ENCODE data around the gene NDUFA6.
A peak's percentile ranks its signal among the peaks of the same experiment; 100 is the strongest.

NDUFA6 gene

GRCh38 chr22:42084874-42085273 is 5.7 kb downstream of the NDUFA6 start:
- DNase-seq (ENCODE audit: extremely low read depth, insufficient read length) = no peak
- no peak overlapping the region for H3K4me3 ChIP-seq (replicated peaks; ENCODE audit: low read depth, low read length)
- peaks cover 13% of the 10 kb centered on the region for H3K36me3 ChIP-seq (ENCODE audit: control insufficient read depth, insufficient read depth, low read length)
- H3K27me3 ChIP-seq (replicated peaks; ENCODE audit: control insufficient read depth, insufficient read depth, low read length) = no peaks in the 10 kb centered on the region
- TF ChIP-seq, protein P1, sequence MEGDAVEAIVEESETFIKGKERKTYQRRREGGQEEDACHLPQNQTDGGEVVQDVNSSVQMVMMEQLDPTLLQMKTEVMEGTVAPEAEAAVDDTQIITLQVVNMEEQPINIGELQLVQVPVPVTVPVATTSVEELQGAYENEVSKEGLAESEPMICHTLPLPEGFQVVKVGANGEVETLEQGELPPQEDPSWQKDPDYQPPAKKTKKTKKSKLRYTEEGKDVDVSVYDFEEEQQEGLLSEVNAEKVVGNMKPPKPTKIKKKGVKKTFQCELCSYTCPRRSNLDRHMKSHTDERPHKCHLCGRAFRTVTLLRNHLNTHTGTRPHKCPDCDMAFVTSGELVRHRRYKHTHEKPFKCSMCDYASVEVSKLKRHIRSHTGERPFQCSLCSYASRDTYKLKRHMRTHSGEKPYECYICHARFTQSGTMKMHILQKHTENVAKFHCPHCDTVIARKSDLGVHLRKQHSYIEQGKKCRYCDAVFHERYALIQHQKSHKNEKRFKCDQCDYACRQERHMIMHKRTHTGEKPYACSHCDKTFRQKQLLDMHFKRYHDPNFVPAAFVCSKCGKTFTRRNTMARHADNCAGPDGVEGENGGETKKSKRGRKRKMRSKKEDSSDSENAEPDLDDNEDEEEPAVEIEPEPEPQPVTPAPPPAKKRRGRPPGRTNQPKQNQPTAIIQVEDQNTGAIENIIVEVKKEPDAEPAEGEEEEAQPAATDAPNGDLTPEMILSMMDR (IDR thresholded peaks at IDR 0.05; ENCODE audit: insufficient read depth, low read length, poor library complexity, severe bottlenecking) = no peak

DNA sequence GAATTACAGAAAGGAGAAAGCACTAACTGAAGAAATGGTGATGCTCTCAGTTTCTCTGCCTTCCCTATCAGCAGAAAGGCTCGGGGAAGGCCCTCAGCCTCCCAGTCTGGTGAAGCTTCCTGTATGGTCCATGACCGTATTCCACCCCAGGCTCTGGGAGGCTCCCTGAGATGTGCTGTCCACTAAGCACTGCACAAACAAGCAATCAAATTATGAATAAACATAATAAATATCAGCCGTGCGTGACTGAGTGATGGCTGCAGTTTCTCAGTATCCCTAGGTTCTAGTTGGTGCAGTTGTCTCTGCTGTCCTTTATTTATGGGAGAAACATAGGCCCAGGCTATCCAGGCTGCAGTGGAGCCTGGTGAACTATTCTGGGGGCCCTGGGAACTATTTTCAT is 7.5 kb downstream of the NDUFA6 start:
- Histone ChIP-seq H3K27me3 (replicated peaks; ENCODE audit: control insufficient read depth, insufficient read depth, low read length) (no peaks in the 10 kb centered on the region), H3K4me3 (replicated peaks; ENCODE audit: low read depth, low read length) (no peak overlapping the region), H3K36me3 (ENCODE audit: control insufficient read depth, insufficient read depth, low read length) (peaks cover 12% of the 10 kb centered on the region)
- no peak for DNase-seq (ENCODE audit: extremely low read depth, insufficient read length)
- TF ChIP-seq, protein P1 (IDR thresholded peaks at IDR 0.05; ENCODE audit: insufficient read depth, low read length, poor library complexity, severe bottlenecking) = no peak

GRCh38 chr22:42080287-42080686 is 10.3 kb downstream of the NDUFA6 start:
- TF ChIP-seq, protein P1 (IDR thresholded peaks at IDR 0.05; ENCODE audit: insufficient read depth, low read length, poor library complexity, severe bottlenecking) = no peak
- no peak for DNase-seq (ENCODE audit: extremely low read depth, insufficient read length)
- Histone ChIP-seq H3K36me3 (ENCODE audit: control insufficient read depth, insufficient read depth, low read length) (peaks cover 10% of the 10 kb centered on the region), H3K4me3 (replicated peaks; ENCODE audit: low read depth, low read length) (peak overlapping the region; percentile 90), H3K27me3 (replicated peaks; ENCODE audit: control insufficient read depth, insufficient read depth, low read length) (no peaks in the 10 kb centered on the region)

DNA sequence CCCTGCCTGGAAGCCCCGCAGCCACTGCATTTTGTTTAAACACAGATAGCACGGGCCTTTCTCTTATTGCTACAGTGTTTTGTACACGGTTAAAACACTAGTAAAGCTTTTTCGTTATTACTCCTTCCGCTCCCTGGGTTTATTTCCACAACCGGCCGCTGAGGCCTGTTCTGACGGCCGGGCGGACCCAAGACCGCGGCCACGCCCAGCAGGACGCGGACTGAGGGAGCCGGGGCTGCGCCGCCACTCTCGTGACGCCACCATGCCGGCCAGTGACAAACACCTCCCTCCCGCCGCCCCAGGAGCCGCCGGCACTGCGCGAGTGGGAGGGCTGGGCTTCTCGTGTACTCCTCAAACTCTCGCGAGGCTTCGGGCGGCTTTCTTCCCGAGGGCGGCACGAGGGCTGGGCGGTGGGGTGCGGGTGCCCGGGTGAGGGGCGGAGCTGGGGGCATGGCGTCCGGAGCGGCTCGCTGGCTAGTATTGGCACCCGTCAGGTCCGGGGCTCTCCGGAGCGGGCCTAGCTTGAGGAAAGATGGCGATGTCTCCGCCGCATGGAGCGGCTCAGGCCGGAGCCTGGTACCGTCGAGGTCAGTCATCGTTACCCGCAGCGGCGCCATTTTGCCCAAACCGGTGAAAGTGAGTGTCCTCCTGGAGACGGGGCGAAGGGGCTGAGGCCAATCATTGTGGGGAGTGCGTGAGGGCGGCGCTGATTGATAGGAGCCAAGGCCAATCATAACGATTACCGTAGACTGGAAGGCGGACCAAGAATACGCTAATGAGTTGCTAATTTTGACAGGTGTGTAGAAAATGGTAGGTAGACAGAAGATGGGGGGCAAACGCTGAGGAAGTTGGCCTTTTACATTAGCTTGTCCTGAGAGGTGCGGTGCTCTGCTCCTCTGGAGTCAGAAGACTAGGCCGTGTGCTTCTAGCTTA is 11.0 kb downstream of the NDUFA6 start, which contains the start of gene SMDT1:
TSS of gene SMDT1 (plus strand) at position 382 of the 933 bp plus-strand sequence. CDS start at position 451, 69 bp downstream.
- peaks cover 8% of the 10 kb centered on the region for H3K36me3 ChIP-seq (ENCODE audit: control insufficient read depth, insufficient read depth, low read length)
- H3K27me3 ChIP-seq (replicated peaks; ENCODE audit: control insufficient read depth, insufficient read depth, low read length) = no peaks in the 10 kb centered on the region
- TF ChIP-seq, protein P1 (IDR thresholded peaks at IDR 0.05; ENCODE audit: insufficient read depth, low read length, poor library complexity, severe bottlenecking) = no peak
- H3K4me3 ChIP-seq (replicated peaks; ENCODE audit: low read depth, low read length) = peak within 1 kb of the TSS; percentile 90
- peak; percentile 99 for DNase-seq (ENCODE audit: extremely low read depth, insufficient read length)

GRCh38 chr22:42078469-42079318 is 11.9 kb downstream of the NDUFA6 start:
- Histone ChIP-seq H3K36me3 (ENCODE audit: control insufficient read depth, insufficient read depth, low read length) (peaks cover 2% of the 10 kb centered on the region), H3K27me3 (replicated peaks; ENCODE audit: control insufficient read depth, insufficient read depth, low read length) (no peaks in the 10 kb centered on the region), H3K4me3 (replicated peaks; ENCODE audit: low read depth, low read length) (peak overlapping the region; percentile 62)
- TF ChIP-seq, protein P1 (IDR thresholded peaks at IDR 0.05; ENCODE audit: insufficient read depth, low read length, poor library complexity, severe bottlenecking) = no peak
- DNase-seq (ENCODE audit: extremely low read depth, insufficient read length) = no peak

Measured in GM06990 (cell line).